ENCODE measurements around the gene MAP3K2.

DNA sequence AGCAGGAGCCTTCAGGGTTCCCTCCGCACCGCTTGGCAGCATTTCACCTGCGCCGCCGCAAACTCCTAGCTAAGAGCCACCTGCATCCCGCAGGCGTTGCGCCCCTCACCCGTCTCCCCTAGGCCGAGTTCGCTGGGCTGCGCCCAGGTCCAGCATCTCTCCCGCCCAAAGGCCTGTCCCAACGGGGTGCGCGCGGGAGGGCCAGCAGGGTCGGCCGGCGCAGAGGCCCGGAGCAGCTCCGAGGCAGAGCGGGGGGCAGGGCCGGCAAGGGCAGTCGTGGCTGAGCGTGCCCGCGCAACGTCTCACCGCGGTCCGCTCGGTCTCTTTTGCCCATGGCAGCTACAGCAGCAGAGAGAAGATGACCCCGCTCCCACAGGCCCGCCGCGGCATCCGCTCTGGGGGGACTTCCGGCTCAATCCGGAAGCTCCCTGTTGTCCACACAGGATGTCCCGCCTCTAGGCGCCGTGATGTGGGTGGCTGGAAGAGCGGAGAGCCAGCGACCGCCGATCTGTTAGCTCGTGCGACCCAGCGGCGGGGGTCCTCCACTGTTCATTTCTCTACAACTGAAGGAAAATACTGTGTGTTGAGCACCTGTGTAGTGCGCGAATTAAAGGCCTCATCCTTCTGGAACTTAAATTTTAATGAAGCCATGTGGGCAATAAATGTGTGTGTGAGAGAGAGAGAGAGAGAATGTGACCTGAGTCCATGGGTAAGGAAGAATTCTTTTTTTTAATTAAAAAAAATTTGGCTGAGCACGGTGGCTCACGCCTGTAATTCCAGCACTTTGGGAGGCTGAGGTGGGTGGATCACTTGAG is 93.8 kb downstream of the MAP3K2 start, which contains the start of gene ERCC3:
- TF ChIP-seq, protein P1, sequence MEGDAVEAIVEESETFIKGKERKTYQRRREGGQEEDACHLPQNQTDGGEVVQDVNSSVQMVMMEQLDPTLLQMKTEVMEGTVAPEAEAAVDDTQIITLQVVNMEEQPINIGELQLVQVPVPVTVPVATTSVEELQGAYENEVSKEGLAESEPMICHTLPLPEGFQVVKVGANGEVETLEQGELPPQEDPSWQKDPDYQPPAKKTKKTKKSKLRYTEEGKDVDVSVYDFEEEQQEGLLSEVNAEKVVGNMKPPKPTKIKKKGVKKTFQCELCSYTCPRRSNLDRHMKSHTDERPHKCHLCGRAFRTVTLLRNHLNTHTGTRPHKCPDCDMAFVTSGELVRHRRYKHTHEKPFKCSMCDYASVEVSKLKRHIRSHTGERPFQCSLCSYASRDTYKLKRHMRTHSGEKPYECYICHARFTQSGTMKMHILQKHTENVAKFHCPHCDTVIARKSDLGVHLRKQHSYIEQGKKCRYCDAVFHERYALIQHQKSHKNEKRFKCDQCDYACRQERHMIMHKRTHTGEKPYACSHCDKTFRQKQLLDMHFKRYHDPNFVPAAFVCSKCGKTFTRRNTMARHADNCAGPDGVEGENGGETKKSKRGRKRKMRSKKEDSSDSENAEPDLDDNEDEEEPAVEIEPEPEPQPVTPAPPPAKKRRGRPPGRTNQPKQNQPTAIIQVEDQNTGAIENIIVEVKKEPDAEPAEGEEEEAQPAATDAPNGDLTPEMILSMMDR (IDR thresholded peaks at IDR 0.05): peak in 1 of 6 experiments; percentile 8
- peak; percentile 20 to 27 for TF ChIP-seq POLR2A (IDR thresholded peaks at IDR 0.05)
